A172 (cell line): ENCODE data around the gene TRIO. TPM values are rescaled to one million over a fixed set of nuclear protein-coding genes. Genes with fewer than 3 reads are reported as not detected.

Experiments used
- DNase-seq: peaks from one replicate; pipeline ENCODE4 v3.0.0-alpha.2; 2015; ENCODE audit warnings: low spot score
- total RNA-seq: library from RNA; depleted of rRNA; stranded (reverse); fragments of >200 nt; shearing (Covaris generic); gene quantifications from 2 replicates; pipeline ENCODE4 v1.2.3, GENCODE V29; 2014

Gene TRIO
- total RNA-seq, 1 experiment from 2014 or later = 180 TPM

DNA sequence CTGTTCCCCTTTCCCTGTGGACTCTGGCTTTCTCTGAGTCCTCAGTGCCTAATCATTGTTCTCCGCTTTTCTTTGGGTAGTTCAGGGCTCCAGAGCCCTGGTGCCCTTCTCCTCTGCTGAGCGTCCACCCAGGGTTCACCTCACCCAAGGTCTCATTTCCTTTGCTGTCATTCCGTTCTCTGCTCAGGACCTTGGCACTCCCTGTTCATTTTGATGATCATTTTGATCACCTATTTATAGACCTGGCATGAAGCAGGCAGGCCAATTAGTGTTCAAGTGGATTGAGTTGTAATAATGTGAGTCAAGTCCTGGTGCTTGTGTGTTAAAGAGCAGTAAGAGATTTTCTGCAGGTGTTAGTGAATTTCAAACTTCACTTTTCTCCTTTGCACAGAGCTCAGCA is 3.6 kb downstream of the TRIO start:
- DNase-seq = no peak

DNA sequence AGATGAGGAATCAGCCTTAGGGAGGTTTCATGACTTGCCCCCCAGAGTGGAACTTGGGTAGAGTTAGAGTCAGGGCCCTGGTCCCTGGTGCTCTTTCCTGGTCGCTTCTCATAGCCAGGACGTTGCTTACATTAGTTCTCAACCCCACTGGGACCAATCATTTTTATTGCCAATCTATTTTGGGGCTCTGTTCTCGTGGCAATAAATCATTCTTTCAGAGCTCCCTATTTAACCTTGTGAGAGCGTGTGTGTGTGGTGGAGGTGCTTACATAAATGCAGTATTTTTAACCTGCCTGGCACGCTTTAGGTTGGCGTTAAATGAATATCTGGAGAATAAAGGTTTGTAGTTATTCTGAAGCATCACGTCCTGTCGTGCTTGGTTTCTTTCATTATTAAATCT is 4.1 kb downstream of the TRIO start:
- no peak for DNase-seq

DNA sequence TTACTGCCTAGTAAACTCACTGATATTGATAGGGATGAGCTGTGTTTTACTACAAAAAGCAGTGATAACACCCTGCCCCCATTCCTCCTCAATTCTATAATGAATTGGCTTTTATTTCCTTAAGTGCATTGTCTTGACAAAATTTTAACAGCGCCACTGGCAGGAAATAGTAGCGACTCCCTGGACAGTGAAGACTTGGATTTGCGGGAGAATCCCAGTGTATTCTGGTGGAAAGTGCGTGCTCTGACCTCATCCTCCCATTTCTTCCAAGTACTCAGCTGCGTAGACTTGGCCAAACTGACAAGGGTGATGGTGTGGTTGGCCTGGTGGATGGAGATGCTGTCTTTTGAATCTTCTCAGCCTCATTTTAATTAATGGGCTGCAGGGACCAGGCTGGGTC is 5.3 kb downstream of the TRIO start:
- DNase-seq = no peak

DNA sequence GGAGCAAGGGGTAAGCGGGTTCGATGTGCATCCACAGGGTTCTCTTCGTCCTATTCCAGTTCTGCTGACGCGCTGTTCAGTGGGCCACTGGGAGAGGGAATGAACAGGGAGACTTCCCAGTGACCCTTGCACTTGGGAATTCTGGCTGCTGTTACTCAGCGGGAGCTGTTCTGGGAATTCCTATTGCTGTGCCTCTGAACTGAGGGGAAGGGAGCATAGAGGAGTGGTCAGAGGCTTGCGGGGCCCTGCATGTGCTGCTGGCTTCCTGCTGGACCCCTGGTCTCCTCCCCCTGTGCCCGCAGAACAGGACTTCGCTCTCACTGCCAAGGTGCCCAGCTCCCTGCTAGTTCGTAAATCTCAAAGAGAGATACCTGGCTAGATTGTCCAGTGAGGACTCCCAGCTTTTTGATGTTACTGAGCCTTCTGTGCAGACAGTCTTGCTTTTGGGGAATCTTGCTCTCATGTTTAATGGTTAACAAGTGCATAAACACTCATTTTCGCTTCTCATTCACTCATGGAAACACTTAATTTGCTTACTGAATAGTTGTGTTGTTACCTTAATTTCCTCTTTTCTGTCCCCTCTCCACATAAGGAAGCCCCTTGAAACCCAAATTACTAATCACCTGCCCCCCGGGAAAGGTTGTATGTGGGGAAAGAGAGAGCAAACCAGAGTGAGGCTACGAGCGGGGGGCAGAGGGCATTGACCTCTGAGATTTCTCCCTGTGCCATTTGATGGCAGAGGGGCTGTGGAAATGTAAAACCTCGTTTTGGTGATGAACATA is 5.9 kb downstream of the TRIO start:
- DNase-seq = no peak

DNA sequence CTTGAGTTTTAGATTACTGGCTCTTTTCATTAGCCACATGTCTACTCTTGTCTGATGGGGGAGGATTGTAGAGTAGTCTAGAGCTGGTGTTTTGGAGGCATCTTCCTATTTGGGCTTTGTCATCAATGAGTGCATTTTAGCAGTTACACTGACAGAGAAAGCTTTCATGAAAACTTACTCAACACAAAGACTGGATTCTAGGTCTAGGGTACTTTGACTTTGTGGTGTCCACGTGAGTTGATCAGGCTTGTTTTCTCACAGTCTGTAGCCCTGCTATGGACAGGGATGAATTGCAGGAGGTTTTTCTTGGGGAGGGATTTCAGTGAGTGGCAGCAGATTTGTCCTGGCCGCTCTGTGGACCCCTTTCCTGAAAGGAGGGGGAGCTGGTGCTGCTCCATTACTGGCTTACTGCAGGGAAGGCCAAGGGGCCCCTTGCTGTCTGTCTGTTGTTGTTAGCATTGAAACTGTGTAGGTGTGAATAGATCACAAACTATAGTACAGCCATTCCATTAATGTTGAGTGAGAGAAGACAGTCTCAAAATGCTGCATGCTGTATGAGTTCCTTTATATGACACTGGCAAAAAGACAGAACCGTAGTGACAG is 6.6 kb downstream of the TRIO start:
- DNase-seq = no peak

DNA sequence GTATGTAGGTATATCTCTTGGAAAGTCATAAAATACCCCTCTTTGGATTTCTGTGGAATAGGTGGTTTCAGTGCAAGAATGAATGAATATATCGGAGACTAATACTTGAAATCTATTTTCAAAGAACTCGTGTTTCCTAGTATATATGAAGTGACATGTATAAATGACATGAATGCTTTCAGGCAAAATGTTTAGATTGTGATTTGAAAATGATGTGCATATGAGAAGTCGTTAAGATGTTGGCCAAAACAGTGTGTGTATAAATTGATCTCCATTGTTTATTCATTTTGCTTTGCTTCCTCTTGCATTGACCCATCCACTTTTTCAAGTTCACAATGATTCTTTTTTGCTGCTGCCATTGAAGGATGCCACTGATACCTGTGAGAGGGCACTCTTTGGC is 8.3 kb downstream of the TRIO start:
- DNase-seq = no peak

DNA sequence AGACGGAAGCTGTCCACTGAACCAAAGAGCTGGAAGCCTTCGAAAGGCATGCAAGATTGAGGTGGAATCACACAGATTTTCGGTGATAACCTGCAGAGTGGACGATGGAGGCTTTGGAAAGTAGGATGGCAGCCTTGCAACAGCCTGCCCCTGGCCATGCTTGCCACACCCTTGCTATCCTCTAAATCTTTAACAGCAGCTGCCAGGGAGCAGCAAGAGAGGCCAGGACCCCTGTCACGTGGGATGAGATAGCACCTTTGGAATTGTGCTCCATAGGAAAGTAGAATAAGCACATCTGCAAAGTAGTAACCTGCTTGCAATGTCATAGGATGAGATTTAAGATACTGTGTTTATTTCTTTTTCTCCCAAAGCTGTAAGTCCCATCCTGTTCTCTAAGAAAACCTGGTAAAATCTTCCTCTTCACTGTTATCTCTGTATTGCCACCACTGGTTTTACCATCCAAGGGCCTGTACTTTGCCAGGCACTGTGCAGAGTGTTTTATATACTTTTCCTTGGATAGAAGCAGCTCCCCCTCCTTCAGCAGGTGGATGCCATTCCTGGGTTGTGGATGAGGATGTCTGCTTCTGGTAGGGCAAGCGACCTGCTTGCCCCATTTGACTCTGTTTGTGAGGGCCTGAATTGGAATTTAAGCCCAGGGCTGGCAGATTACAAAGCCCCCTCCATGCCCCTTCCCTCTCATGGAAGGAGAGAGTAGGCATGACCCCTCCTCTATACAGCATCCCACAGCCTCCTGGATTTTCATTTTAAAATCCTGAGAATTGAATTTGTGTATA is 10.1 kb downstream of the TRIO start:
- peak; percentile 66 for DNase-seq

DNA sequence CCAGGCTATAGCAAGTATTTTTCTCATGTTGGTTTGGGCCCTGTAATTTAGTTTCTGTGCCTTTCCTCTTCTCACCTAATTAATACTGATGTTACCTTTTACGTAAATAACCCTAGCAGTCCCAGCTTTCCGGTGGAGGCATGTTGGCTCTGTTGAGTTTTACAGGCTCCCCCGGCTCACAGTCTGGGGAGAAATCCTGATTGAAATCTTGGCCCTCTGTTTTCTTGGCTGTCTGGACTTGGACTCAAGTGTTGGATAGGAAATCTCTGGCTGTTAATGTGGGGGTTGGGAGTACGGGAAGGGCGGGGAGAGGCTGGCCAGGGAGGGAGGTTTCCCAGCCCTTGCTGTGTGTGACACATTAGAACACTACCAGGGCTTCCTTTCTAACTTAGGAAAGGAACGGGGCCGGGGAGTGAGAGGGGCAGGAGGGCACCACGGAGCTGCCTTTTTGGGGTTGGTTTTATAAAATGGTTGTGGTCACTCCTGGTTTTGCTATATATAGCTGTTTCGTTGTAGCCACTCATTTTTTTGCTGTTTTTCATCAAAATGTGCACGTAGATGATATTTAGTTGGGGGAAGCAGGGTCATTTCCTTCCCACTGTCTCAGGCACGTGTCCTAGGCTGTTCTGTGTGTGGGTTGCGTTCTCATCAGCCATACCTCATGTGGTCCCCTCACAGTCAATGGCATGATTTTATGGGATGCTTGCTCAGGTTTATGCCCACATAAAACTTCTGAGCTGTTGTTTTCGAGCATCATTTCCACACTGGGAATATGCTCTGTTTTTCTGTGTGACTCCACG is 11.0 kb downstream of the TRIO start:
- DNase-seq = peak; percentile 87

DNA sequence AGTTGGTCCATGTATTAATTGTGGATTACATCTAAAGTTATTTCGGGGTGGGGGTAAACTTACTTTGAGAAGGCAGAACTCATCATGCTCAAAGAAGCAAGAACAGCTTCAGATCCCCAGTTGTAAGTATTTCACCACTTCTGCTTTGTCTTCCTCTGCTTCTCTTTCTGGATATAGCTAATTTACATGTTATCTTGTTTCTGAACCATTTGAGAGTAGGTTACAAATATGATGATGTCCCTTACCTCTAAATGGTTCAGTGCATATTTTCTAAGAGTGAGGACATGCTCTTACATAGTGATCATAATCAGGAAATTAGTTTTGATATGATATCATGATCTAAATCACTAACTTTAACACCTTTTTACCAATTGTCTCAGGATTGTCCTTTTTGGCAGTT is 11.9 kb downstream of the TRIO start:
- DNase-seq = no peak

DNA sequence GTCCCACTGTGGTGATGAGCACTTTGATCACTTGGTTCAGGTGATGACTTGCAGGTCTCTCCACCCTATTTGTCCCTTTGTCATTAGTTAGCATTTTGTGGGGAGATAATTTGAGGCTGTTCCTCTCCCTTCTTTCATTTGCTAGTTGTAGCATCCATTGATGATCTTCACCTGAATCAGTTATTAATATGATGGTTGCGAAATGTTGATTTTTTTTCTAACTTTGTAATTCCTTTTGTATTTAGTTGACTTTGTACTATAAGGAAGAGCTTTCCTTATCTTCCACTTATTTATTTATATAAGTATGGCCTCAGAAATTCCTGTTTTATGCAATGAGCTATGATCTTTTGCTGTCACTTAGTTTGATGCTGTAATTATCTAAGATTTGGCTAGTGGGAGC is 12.6 kb downstream of the TRIO start:
- no peak for DNase-seq

DNA sequence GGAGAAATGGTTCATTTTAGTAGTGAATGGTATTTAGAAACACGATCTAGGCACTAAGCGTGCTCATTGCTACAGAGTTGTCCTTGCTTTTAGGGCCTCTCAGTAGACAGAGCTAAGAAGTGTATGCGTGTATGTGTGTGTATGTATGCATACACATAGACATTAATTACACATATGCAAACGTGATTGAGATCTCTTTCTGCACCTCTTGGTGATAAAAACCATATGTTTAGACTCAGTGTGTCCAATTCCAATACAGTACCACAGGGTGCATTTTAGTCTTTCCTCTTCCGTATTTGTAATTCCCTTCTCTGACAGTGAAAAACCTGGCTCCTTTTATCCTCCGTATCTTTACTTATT is 13.1 kb downstream of the TRIO start:
- no peak for DNase-seq

DNA sequence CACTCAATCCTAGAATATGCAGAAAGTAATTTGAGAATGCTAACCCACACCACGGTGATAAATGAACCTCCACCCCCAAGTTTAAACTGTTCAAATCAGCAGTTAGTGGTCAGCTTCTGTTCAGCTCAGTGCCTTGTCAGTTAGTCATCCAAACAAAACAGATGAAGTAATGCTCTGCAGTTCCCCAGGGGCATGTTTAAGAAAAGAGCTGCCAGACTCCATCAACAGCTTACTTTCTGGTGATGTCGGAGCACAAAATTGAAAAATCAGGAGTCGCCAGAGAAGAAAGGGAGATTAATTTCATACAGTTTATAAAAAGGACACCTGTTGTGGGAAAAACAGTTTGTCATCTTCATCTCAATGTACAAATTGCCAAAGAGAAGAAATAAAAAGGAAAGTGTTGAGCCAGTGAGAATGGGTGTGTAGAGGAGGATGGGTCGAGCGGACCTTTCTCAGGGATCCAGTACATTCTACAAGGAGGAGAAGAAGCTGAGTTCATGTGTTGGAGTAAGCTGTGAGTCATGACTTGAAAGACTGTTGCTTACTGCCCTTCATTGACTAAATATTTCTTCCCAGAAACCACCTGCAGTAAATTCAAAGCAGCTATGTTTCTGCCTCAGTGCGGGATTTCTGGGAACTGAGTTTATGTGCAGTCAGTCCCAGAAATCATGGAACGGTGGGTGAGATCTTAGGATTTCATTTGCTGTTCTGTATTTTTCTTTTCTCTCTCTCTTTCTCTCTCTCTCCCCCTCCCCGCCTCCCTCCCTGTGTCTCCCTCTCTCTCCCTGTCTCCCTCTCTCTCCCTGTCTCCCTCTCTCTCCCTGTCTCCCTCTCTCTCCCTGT is 13.7 kb downstream of the TRIO start:
- DNase-seq = peak; percentile 98

DNA sequence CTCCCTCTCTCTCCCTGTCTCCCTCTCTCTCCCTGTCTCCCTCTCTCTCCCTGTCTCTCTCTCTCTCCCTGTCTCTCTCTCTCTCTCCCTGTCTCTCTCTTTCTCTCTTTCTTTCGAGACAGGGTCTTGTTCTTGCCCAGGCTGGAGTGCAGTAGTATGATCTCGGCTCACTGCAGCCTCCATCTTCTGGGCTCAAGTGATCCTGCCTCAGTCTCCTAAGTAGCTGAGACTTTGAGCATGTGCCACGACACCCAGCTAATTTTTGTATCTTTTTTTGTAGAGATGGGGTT is 14.3 kb downstream of the TRIO start:
- no peak for DNase-seq

DNA sequence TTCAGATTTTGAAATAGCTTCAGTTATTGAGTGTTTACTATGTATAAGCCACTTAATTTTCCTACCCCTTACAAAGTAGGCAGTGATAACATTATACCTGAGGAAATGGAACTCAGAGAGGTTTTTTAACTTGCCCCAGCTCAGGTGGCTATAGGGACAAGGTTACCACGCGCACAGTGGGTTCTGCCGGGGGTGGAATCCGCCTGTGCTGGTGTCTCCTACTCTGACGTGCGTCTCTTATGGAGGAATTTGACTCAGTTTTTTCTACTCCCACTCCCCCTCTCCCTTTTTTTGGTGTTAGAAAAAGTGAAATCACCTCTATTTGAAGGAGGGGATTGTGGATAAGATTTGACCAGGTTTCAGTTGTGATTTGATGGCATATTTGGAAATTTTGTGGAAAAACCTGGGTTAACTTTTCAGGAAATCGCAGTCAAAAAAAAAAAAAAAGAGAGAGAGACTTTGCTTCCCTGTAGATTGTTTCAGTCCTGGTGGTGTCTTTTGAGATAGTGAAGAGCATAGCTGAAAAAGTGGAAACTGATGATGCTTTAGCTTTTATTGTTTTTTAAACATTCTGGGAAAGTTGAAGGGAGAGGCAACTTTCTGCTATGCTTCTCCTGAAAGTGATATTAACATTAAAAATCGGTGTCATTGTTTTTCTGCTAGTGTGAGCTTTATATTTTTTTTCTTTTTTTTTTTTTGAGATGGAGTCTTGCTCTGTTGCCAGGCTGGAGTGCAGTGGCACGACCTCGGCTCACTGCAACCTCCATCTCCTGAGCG is 15.9 kb downstream of the TRIO start:
- no peak for DNase-seq

DNA sequence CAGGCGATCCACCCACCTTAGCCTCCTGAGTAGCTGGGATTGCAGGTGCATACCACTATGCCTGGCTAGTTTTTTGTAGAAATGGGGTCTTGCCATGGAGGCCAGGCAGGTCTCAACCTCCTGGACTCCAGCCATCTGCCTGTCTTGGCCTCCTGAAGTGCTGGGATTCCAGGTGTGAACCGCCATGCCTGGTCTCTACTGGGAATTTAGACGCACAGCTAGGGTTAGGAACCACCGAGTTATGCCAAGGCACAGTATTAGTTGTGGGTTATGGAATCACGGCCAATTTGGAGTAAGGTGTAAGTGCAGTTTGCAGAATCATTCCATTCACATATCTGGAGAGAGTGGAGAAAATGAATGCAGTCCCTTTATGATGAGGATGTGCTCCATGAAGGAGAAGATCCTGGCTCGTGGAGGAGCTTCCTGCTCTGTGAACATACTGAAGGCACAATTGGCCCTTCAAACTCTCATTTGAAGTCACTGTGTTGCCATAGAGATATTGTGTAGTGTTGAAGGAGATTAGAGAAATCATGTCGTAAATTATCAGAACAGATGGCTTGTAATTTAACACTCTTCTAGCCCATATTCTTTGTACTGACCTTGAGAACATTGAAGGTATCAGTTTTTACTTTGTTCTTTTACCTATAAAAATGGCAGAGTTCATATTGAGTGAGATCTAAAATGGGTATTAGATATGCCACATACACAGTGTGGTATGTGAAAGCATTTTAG is 18.8 kb downstream of the TRIO start:
- no peak for DNase-seq

DNA sequence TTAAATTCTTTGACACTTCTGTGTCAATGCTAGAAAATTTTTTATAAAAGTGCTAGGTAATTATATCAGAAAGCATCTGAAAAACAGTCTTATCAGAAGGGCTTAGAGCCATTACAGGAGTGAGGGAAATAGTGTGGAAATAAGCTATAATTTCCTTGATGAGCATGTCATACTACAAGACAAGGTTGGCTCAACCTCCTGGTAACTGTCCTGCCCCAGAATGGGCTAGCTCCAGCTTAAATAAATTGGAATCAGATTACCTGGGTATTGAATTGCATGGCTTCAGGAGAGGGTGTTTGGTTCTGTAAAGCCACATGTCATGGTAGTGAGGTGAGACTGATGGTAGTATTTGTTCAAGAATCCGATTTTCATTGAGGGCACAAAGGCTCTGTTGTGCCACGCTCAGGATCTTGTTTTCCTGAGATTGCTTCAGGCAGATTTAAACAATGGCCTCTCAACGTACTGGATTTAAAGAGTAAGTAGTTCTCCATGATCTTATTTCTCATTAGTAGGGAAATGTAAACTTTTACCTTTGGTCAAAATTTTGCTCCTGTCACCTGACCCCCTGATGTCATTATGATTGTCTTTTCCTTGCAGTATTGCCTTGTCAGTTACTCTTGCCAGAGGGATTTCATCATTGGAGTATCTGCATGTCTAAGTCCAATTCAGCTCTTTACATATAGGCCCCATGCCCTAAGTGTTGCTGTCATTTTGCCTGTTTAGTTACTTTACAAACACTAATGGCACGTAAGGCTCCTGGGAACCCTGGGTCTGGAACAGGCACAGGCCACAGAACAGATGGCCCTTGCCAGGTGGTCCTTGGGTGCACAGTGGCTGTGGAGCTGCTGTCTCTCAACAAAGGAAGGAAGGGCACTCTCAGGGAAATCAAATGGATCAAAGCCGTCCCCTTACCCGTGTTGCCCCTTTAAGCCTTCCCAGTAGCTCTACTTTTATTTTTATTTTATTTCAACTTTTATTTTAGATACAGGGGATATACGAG is 21.3 kb downstream of the TRIO start:
- no peak for DNase-seq

DNA sequence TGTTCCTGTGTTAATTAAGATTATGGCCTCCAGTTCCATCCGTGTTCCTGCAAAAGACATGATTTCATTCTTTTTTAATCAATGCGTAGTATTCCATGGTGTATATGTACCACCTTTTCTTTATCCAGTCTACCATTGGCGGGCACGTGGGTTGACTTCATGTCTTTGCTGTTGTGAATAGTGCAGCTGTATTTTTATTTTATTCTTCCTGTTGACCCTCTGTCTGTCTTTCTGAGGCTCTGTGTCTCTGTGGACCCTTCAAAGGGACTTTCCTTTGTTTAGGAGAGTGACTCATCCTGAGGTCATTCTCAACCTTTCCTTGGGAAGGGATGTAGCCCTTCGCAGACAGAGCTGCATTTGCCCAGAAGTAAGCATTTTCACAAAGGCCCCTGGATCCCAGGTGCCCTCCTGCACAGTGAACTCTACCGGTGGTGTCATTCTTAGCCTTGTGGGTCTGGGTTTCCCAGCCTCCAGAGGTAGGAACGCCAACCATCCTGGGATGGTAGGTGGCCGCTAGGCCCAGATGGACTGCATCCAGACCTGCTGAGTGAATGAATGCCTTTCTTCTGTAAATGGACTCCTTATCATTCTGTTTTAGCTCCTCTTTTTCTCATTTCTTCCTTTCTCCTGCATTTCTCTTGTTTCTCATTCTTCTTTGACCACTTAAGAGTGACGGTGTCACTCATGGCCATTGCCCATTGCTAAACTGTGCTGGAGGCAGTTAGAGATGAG is 22.4 kb downstream of the TRIO start:
- peak; percentile 96 for DNase-seq

DNA sequence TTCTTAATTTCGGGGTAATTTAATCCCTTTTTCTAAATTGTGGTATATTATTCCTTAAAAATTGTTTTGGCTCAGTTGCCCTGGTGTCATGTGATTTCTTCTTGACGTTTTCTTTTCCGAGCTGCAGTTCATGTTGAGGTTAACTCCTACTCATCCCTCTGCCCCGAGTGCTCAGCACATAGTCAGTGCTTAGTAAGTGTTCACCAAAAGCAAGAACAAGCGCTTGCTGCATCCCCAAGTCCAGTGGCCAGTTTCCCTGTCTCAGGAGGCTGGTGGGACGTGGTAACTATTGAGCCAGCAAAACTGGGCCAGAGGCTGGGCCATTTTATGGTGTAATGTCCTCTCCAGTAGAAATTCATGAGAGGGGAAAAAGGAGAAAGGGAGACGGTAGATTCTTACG is 23.3 kb downstream of the TRIO start:
- no peak for DNase-seq
